ENCODE data around the gene DAP. TPM values are rescaled to one million over a fixed set of nuclear protein-coding genes. Genes with fewer than 3 reads are reported as not detected.

Gene DAP
- total RNA-seq, 4 donors from 2014 or later = 33.6 to 71.4 (median 47.9) TPM

GRCh38 chr5:10662661-10663488, 98.2 kb downstream of the DAP start:
- in situ Hi-C loops (cut with MboI; ENCODE audit: low pct_ligation_motif_present in 1 of 4, low pct_unique_long_range_greater_than_20kb in 1 of 4, low sequenced_read_pairs in 3 of 4) (no loop called here), intact Hi-C loops (cut with DNase I; ENCODE audit: low total_unique reads) (no loop called here)

GRCh38 chr5:10662083-10662482, 99.0 kb downstream of the DAP start:
- in situ Hi-C loops (cut with MboI; ENCODE audit: low pct_ligation_motif_present in 1 of 4, low pct_unique_long_range_greater_than_20kb in 1 of 4, low sequenced_read_pairs in 3 of 4) (no loop called here), intact Hi-C loops (cut with DNase I; ENCODE audit: low total_unique reads) (no loop called here)
- no peak overlapping the region for H3K4me3 ChIP-seq
- no peaks in the 10 kb centered on the region for H3K4me1 ChIP-seq
- H3K36me3 ChIP-seq = no peaks in the 10 kb centered on the region
- H3K9me3 ChIP-seq = no peaks in the 10 kb centered on the region
- TF ChIP-seq POLR2A (IDR thresholded peaks at IDR 0.05) (no peak), CTCF (IDR thresholded peaks at IDR 0.05) (no peak), EP300 (IDR thresholded peaks at IDR 0.05; ENCODE audit: low read depth) (no peak), POLR2AphosphoS5 (IDR thresholded peaks at IDR 0.05) (no peak)
- no peaks in the 10 kb centered on the region for H3K27me3 ChIP-seq
- no peak for DNase-seq
- WGBS, 2 donors (ENCODE audit: low coverage in 1 of 2) = 80 to 92% methylated on average over 1 to 11 of the region's 11 CpGs
- no peak overlapping the region for H3K27ac ChIP-seq

More at GRCh38 chr5:10662661-10663488, 98.2 kb downstream of the DAP start:
- H3K4me3 ChIP-seq = no peak overlapping the region
- no peaks in the 10 kb centered on the region for H3K27me3 ChIP-seq
- TF ChIP-seq CTCF (IDR thresholded peaks at IDR 0.05) (no peak), EP300 (IDR thresholded peaks at IDR 0.05; ENCODE audit: low read depth) (no peak), POLR2AphosphoS5 (IDR thresholded peaks at IDR 0.05) (no peak), POLR2A (IDR thresholded peaks at IDR 0.05) (no peak)
- H3K9me3 ChIP-seq = no peaks in the 10 kb centered on the region
- no peaks in the 10 kb centered on the region for H3K4me1 ChIP-seq
- no peak overlapping the region for H3K27ac ChIP-seq
- DNase-seq = no peak
- H3K36me3 ChIP-seq = no peaks in the 10 kb centered on the region
- WGBS, 2 donors (ENCODE audit: low coverage in 1 of 2) = 90% methylated on average over 4 to 10 of the region's 10 CpGs

GRCh38 chr5:10661401-10661800, 99.6 kb downstream of the DAP start:
- intact Hi-C loops (cut with DNase I; ENCODE audit: low total_unique reads) (no loop called here), in situ Hi-C loops (cut with MboI; ENCODE audit: low pct_ligation_motif_present in 1 of 4, low pct_unique_long_range_greater_than_20kb in 1 of 4, low sequenced_read_pairs in 3 of 4) (no loop called here)
- no peak for DNase-seq
- TF ChIP-seq POLR2AphosphoS5 (IDR thresholded peaks at IDR 0.05) (no peak), CTCF (IDR thresholded peaks at IDR 0.05) (no peak), EP300 (IDR thresholded peaks at IDR 0.05; ENCODE audit: low read depth) (no peak), POLR2A (IDR thresholded peaks at IDR 0.05) (no peak)
- Histone ChIP-seq H3K4me3 (no peak overlapping the region), H3K4me1 (no peaks in the 10 kb centered on the region), H3K36me3 (no peaks in the 10 kb centered on the region), H3K27me3 (no peaks in the 10 kb centered on the region), H3K27ac (no peak overlapping the region), H3K9me3 (no peaks in the 10 kb centered on the region)
- 95 to 100% methylated on average over 1 to 13 of the region's 13 CpGs for WGBS, 2 donors (ENCODE audit: low coverage in 1 of 2)

- Histone ChIP-seq H3K27ac (no peak overlapping the region), H3K27me3 (no peaks in the 10 kb centered on the region), H3K4me1 (no peaks in the 10 kb centered on the region), H3K4me3 (no peak overlapping the region), H3K36me3 (no peaks in the 10 kb centered on the region), H3K9me3 (no peaks in the 10 kb centered on the region)
- intact Hi-C loops (cut with DNase I; ENCODE audit: low total_unique reads) (no loop called here), in situ Hi-C loops (cut with MboI; ENCODE audit: low pct_ligation_motif_present in 1 of 4, low pct_unique_long_range_greater_than_20kb in 1 of 4, low sequenced_read_pairs in 3 of 4) (no loop called here)
- WGBS, 2 donors (ENCODE audit: low coverage in 1 of 2) = 88 to 90% methylated on average over 8 to 14 of the region's 15 CpGs
- TF ChIP-seq POLR2A (IDR thresholded peaks at IDR 0.05) (no peak), EP300 (IDR thresholded peaks at IDR 0.05; ENCODE audit: low read depth) (no peak), CTCF (IDR thresholded peaks at IDR 0.05) (no peak), POLR2AphosphoS5 (IDR thresholded peaks at IDR 0.05) (no peak)
- no peak for DNase-seq
Observed at GRCh38 chr5:10660720-10661387, 100.2 kb downstream of the DAP start.

Measured in transverse colon (tissue), 4 donors.